ENCODE results near the gene AP3B1.

GRCh38 chr5:78213799-78214198 is 80.7 kb downstream of the AP3B1 start:
- TF ChIP-seq, protein P1, sequence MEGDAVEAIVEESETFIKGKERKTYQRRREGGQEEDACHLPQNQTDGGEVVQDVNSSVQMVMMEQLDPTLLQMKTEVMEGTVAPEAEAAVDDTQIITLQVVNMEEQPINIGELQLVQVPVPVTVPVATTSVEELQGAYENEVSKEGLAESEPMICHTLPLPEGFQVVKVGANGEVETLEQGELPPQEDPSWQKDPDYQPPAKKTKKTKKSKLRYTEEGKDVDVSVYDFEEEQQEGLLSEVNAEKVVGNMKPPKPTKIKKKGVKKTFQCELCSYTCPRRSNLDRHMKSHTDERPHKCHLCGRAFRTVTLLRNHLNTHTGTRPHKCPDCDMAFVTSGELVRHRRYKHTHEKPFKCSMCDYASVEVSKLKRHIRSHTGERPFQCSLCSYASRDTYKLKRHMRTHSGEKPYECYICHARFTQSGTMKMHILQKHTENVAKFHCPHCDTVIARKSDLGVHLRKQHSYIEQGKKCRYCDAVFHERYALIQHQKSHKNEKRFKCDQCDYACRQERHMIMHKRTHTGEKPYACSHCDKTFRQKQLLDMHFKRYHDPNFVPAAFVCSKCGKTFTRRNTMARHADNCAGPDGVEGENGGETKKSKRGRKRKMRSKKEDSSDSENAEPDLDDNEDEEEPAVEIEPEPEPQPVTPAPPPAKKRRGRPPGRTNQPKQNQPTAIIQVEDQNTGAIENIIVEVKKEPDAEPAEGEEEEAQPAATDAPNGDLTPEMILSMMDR (IDR thresholded peaks at IDR 0.05; ENCODE audit: insufficient read depth, low read length, poor library complexity, severe bottlenecking): no peak
- TF ChIP-seq EZH2phosphoT487 (conservative IDR thresholded peaks at IDR 0.05; ENCODE audit: low read length): no peak

Data from SU-DHL-6 (cell line).